Glutamatergic neuron (in vitro differentiated cells): Measurements from ENCODE around the gene ARHGEF4. TPM values are rescaled to one million over a fixed set of nuclear protein-coding genes. Genes with fewer than 3 reads are reported as not detected.

Experiments used
- DNase-seq: peaks from one replicate; pipeline ENCODE4 v3.0.0; 2022
- H3K27ac Mint-ChIP-seq: one replicate; pipeline ENCODE4 v1.8.0; 2020; ENCODE audit warnings: mild to moderate bottlenecking, mixed read lengths, inconsistent platforms; ENCODE audit not compliant: unreplicated experiment
- H3K27me3 Mint-ChIP-seq: one replicate; pipeline ENCODE4 v1.8.0; 2020; ENCODE audit warnings: mild to moderate bottlenecking, moderate library complexity, mixed read lengths, inconsistent platforms; ENCODE audit not compliant: unreplicated experiment
- H3K36me3 Mint-ChIP-seq: one replicate; pipeline ENCODE4 v1.8.0; 2020; ENCODE audit warnings: mild to moderate bottlenecking, mixed read lengths, inconsistent platforms; ENCODE audit not compliant: unreplicated experiment
- H3K4me1 Mint-ChIP-seq: one replicate; pipeline ENCODE4 v1.8.0; 2020; ENCODE audit warnings: mild to moderate bottlenecking, low read depth, mixed read lengths, inconsistent platforms; ENCODE audit not compliant: unreplicated experiment
- H3K4me3 Mint-ChIP-seq: one replicate; pipeline ENCODE4 v1.8.0; 2020; ENCODE audit warnings: mild to moderate bottlenecking, mixed read lengths, inconsistent platforms; ENCODE audit not compliant: unreplicated experiment
- H3K9me3 Mint-ChIP-seq: one replicate; pipeline ENCODE4 v1.8.0; 2020; ENCODE audit warnings: mild to moderate bottlenecking, moderate library complexity, mixed read lengths, inconsistent platforms; ENCODE audit not compliant: unreplicated experiment
- CTCF ChIP-seq: fragments of 200-600 bp; sonication (generic); IDR thresholded peaks from one replicate; pipeline ENCODE4 v1.5.0; 2021; ENCODE audit not compliant: partially characterized antibody, unreplicated experiment
- total RNA-seq: library from RNA; stranded (reverse); fragmentation: NEBNext Ultra II Directional; extraction: Animal tissue kit (Norgen Biotek cat#: 25700); gene quantifications from one replicate; pipeline ENCODE4 v1.2.1, GENCODE V29; 2021; ENCODE audit not compliant: unreplicated experiment

The ARHGEF4 gene
- total RNA-seq, 1 donor from 2014 or later, result 6.1 TPM

- peaks cover 3% of the 10 kb centered on the region for H3K36me3 Mint-ChIP-seq
- TF ChIP-seq CTCF, result no peak
- H3K9me3 Mint-ChIP-seq, result peaks cover 1% of the 10 kb centered on the region
- H3K27me3 Mint-ChIP-seq, result peaks cover 6% of the 10 kb centered on the region
- no peak overlapping the region for H3K4me3 Mint-ChIP-seq
- peaks cover 2% of the 10 kb centered on the region for H3K4me1 Mint-ChIP-seq
- H3K27ac Mint-ChIP-seq, result no peak overlapping the region
- DNase-seq, result no peak
Measured at GRCh38 chr2:131049150-131049718, 212.5 kb downstream of the ARHGEF4 start.

- H3K36me3 Mint-ChIP-seq, result peaks cover 3% of the 10 kb centered on the region
- no peak for DNase-seq
- no peak overlapping the region for H3K27ac Mint-ChIP-seq
- peaks cover 6% of the 10 kb centered on the region for H3K27me3 Mint-ChIP-seq
- H3K9me3 Mint-ChIP-seq, result peaks cover 1% of the 10 kb centered on the region
- H3K4me3 Mint-ChIP-seq, result no peak overlapping the region
- no peak for TF ChIP-seq CTCF
- H3K4me1 Mint-ChIP-seq, result peaks cover 2% of the 10 kb centered on the region
Measured at GRCh38 chr2:131050896-131051295, 214.2 kb downstream of the ARHGEF4 start.

- H3K36me3 Mint-ChIP-seq, result no peaks in the 10 kb centered on the region
- H3K4me1 Mint-ChIP-seq, result peaks cover 13% of the 10 kb centered on the region
- H3K9me3 Mint-ChIP-seq, result no peaks in the 10 kb centered on the region
- H3K27me3 Mint-ChIP-seq, result peaks cover 6% of the 10 kb centered on the region
- no peak for DNase-seq
- H3K27ac Mint-ChIP-seq, result no peak overlapping the region
- no peak for TF ChIP-seq CTCF
- no peak overlapping the region for H3K4me3 Mint-ChIP-seq
Measured at GRCh38 chr2:131052741-131053263, 216.1 kb downstream of the ARHGEF4 start.

- no peak overlapping the region for H3K4me3 Mint-ChIP-seq
- H3K27me3 Mint-ChIP-seq, result peaks cover 4% of the 10 kb centered on the region
- no peaks in the 10 kb centered on the region for H3K9me3 Mint-ChIP-seq
- no peak overlapping the region for H3K27ac Mint-ChIP-seq
- no peaks in the 10 kb centered on the region for H3K36me3 Mint-ChIP-seq
- no peak for TF ChIP-seq CTCF
- peaks cover 23% of the 10 kb centered on the region for H3K4me1 Mint-ChIP-seq
- DNase-seq, result no peak
Measured at GRCh38 chr2:131054488-131054887, 217.8 kb downstream of the ARHGEF4 start.

GRCh38 chr2:131055169-131056065, 218.7 kb downstream of the ARHGEF4 start:
- no peak for TF ChIP-seq CTCF
- Mint-ChIP-seq H3K4me3 (no peak overlapping the region), H3K27ac (no peak overlapping the region), H3K9me3 (no peaks in the 10 kb centered on the region), H3K36me3 (no peaks in the 10 kb centered on the region), H3K27me3 (peaks cover 2% of the 10 kb centered on the region), H3K4me1 (peaks cover 21% of the 10 kb centered on the region)
- DNase-seq, result no peak
